Erythroblast (primary cell): Measurements from ENCODE around the gene VPS33B.

ENCODE experiments used
- GATA1 ChIP-seq: IDR thresholded peaks from 2 replicates; pipeline ENCODE4 v1.6.1; 2011; ENCODE audit warnings: low read depth, mild to moderate bottlenecking, control low read depth, low read length, moderate library complexity
- POLR2A ChIP-seq: IDR thresholded peaks from 2 replicates; pipeline ENCODE4 v1.6.1; 2011; ENCODE audit warnings: mild to moderate bottlenecking, low read length

GRCh38 chr15:91043202-91043874 lies 20.9 kb upstream of the VPS33B start:
- TF ChIP-seq POLR2A = no peak
- TF ChIP-seq GATA1 = no peak
